Upper lobe of left lung (tissue), 6 donors: ENCODE measurements around the gene SPACA7. TPM values are rescaled to one million over a fixed set of nuclear protein-coding genes. Genes with fewer than 3 reads are reported as not detected.
A peak's percentile ranks its signal among the peaks of the same experiment; 100 is the strongest.
"Not testable (repeated sequence)": the region's sequence is repeated elsewhere in the genome, so short reads cannot be mapped to it uniquely, and the experiment has no call there.

Source experiments
- ATAC-seq, 2 donors: fragments of 200-7000 bp; cut with Tn5 transposase; one replicate each; pipeline ENCODE4 v1.9.1; 2022; ENCODE audit warnings: mild to moderate bottlenecking in 2 of 2, moderate library complexity in 2 of 2; ENCODE audit not compliant: low FRiP score in 2 of 2
- DNase-seq, 2 donors: peaks; one replicate each; pipeline ENCODE4 v3.0.0-alpha.2; 2019 to 2020
- H3K27ac ChIP-seq, 4 donors: fragments of 200-600 bp; sonication (generic); one replicate each; pipeline ENCODE4 v1.5.1; 2016 to 2019
- H3K27me3 ChIP-seq, 4 donors: fragments of 200-600 bp; sonication (generic); one replicate each; pipeline ENCODE4 v1.5.1; 2017 to 2019
- H3K36me3 ChIP-seq, 4 donors: fragments of 200-600 bp; sonication (generic); one replicate each; pipeline ENCODE4 v1.5.1; 2016 to 2019
- H3K4me1 ChIP-seq, 4 donors: fragments of 200-600 bp; sonication (generic); one replicate each; pipeline ENCODE4 v1.5.1; 2018 to 2019
- H3K4me3 ChIP-seq, 4 donors: fragments of 200-600 bp; sonication (generic); one replicate each; pipeline ENCODE4 v1.5.1; 2017 to 2019; ENCODE audit warnings: mild to moderate bottlenecking in 2 of 4, moderate library complexity in 1 of 4
- H3K9me3 ChIP-seq, 4 donors: fragments of 200-600 bp; sonication (generic); one replicate each; pipeline ENCODE4 v1.5.1; 2018 to 2019
- EP300 ChIP-seq, 4 donors: sonication (generic); formaldehyde crosslinking; IDR thresholded peaks; one replicate each; pipeline ENCODE4 v1.5.1; 2017; ENCODE audit warnings: antibody characterized with exemption in 4 of 4, control low read depth in 2 of 4
- POLR2A ChIP-seq, 4 donors: fragments of 450-650 bp; IDR thresholded peaks; one replicate each; pipeline ENCODE4 v1.5.1; 2016 to 2017; ENCODE audit warnings: antibody characterized with exemption in 4 of 4, mild to moderate bottlenecking in 2 of 4
- POLR2AphosphoS5 ChIP-seq, 2 donors: sonication (generic); formaldehyde crosslinking; IDR thresholded peaks; one replicate each; pipeline ENCODE4 v1.5.1; 2017; ENCODE audit warnings: antibody characterized with exemption in 2 of 2
- WGBS, 2 donors: methylation state at CpG; one replicate each; pipeline ENCODE4 v1.1.5; 2017 to 2018; 5-methylcytosine and 5-hydroxymethylcytosine counted together
- total RNA-seq, 6 donors: library from RNA; depleted of rRNA in 4 of 6; stranded (reverse); fragments of >200 nt in 4 of 6; gene quantifications; one replicate each; pipeline versions ENCODE4 v1.1.0 to v1.2.1, GENCODE V29; 2016 to 2021
- TF ChIP-seq, protein P1 (sequence below), 6 experiments: fragments of 450-650 bp in 4 of 6; fragments of 200-600 bp in 2 of 6; sonication (generic) in 2 of 6; IDR thresholded peaks; one replicate each; pipeline ENCODE4 v1.5.1; 2016 to 2019; ENCODE audit warnings: antibody characterized with exemption in 6 of 6
- donor health status: DM: no; HTN: no; CAD: no; lungs with moderate emphysema.
- donor health status: DM: no; HTN: yes; CAD: no; lungs with severe emphysema.

The SPACA7 gene
- total RNA-seq, 6 donors from 2014 or later = not detected

DNA sequence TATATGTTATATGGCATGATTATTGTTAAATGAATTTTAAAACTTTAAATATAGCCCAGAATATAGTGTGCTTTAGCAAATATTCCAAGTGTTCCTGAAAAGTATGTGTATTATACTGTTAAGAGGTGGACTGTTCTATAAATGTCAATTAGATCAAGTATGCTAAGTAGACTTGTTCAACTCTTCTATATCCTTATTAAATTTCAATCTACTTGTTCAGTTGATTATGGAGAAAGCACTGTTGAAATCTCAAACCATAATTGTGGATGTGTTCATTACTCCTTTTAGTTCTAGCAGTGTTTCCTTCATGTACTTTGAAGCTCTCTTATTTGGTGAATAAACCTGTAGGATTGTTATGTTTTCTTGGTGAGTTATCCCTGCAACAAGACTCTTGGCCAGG is 52.5 kb downstream of the SPACA7 start:
- Histone ChIP-seq H3K36me3 (no peaks in the 10 kb centered on the region), H3K4me3 (no peak overlapping the region), H3K27ac (no peak overlapping the region), H3K4me1 (no peaks in the 10 kb centered on the region), H3K9me3 (peaks cover 0 to 18% (median 11%) of the 10 kb centered on the region in 4 donors), H3K27me3 (no peaks in the 10 kb centered on the region)
- DNase-seq (no peak), ATAC-seq (no peak)
- TF ChIP-seq, protein P1, sequence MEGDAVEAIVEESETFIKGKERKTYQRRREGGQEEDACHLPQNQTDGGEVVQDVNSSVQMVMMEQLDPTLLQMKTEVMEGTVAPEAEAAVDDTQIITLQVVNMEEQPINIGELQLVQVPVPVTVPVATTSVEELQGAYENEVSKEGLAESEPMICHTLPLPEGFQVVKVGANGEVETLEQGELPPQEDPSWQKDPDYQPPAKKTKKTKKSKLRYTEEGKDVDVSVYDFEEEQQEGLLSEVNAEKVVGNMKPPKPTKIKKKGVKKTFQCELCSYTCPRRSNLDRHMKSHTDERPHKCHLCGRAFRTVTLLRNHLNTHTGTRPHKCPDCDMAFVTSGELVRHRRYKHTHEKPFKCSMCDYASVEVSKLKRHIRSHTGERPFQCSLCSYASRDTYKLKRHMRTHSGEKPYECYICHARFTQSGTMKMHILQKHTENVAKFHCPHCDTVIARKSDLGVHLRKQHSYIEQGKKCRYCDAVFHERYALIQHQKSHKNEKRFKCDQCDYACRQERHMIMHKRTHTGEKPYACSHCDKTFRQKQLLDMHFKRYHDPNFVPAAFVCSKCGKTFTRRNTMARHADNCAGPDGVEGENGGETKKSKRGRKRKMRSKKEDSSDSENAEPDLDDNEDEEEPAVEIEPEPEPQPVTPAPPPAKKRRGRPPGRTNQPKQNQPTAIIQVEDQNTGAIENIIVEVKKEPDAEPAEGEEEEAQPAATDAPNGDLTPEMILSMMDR (IDR thresholded peaks at IDR 0.05) = no peak
- TF ChIP-seq POLR2AphosphoS5 (IDR thresholded peaks at IDR 0.05) (no peak), EP300 (IDR thresholded peaks at IDR 0.05) (no peak)

GRCh38 chr13:112431734-112432133 is 55.6 kb downstream of the SPACA7 start:
- H3K4me3 ChIP-seq = no peak overlapping the region
- TF ChIP-seq POLR2A (IDR thresholded peaks at IDR 0.05) (no peak), POLR2AphosphoS5 (IDR thresholded peaks at IDR 0.05) (no peak), EP300 (IDR thresholded peaks at IDR 0.05) (no peak)
- TF ChIP-seq, protein P1 (IDR thresholded peaks at IDR 0.05) = no peak
- no peaks in the 10 kb centered on the region for H3K4me1 ChIP-seq
- 74 to 80% methylated on average over 5 of the region's 5 CpGs for WGBS, 2 donors
- H3K9me3 ChIP-seq = peaks cover 0 to 11% (median 9%) of the 10 kb centered on the region in 4 donors
- H3K36me3 ChIP-seq = no peaks in the 10 kb centered on the region
- no peak overlapping the region for H3K27ac ChIP-seq
- ATAC-seq (no peak), DNase-seq (no peak)
- no peaks in the 10 kb centered on the region for H3K27me3 ChIP-seq

DNA sequence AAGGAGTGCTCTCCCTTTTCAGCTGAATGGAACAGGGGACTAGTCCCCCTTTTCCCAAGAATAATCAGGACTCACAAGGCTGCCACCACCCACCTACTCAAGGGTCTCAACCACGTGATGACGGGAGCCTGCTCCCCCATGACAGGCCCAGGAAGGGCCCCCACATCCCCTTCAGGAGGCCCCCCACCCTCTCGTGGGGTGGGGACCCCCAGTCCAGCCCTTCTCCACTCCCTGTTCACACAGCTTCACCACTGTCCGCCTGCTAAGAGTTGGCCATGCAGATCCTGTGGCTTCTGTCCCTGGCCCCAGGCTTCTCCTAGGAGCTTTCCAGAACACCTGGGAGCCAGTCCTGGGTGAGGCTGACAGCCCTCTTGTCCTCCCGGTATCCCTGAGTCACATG is 56.6 kb downstream of the SPACA7 start:
- H3K4me3 ChIP-seq, DNase-seq, H3K27me3 ChIP-seq, H3K4me1 ChIP-seq, H3K27ac ChIP-seq, H3K36me3 ChIP-seq, ATAC-seq: not testable (repeated sequence)
- peaks cover 0 to 12% (median 9%) of the 10 kb centered on the region in 4 donors for H3K9me3 ChIP-seq
- WGBS, 2 donors = 89% methylated on average over 4 of the region's 5 CpGs; no CpG with 5 or more reads in 1 of the 2 donors

DNA sequence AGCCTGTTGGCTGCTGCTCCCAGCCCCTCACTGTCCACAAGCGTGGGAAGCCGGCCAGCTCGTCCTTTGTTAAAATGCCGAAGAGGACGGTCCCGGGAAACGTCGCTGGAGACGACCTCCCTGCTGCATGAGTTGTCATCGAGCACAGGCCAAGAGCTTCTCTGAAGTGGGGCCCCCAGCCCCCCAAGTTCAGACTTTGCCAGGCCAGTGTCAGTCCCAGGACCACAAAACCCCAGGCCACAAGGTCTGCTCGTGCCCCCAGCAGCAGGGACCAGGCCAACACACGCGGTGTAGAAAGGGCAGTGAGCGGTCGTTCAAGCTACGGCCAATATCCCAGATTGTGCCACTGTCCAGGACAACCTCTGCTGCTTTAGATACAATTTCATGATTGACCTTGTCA is 57.4 kb downstream of the SPACA7 start:
- peaks cover 0 to 13% (median 7%) of the 10 kb centered on the region in 4 donors for H3K9me3 ChIP-seq
- not testable (repeated sequence) for H3K36me3 ChIP-seq, H3K4me1 ChIP-seq, H3K27ac ChIP-seq, H3K27me3 ChIP-seq, H3K4me3 ChIP-seq
- DNase-seq = peak in 1 of 2 donors; percentile 46
- peak in 1 of 2 donors; percentile 21 for ATAC-seq
- WGBS, 2 donors = 85 to 89% methylated on average over 10 to 11 of the region's 16 CpGs

- Histone ChIP-seq H3K4me3 (no peak overlapping the region), H3K4me1 (no peaks in the 10 kb centered on the region), H3K9me3 (peaks cover 0 to 9% (median 5%) of the 10 kb centered on the region in 4 donors), H3K27me3 (no peaks in the 10 kb centered on the region), H3K36me3 (no peaks in the 10 kb centered on the region), H3K27ac (no peak overlapping the region)
- DNase-seq = no peak
- TF ChIP-seq EP300 (IDR thresholded peaks at IDR 0.05) = no peak
- no peak for ATAC-seq
- WGBS, 2 donors = 91 to 96% methylated on average over 7 to 13 of the region's 13 CpGs
Observed at GRCh38 chr13:112434032-112434431, 57.9 kb downstream of the SPACA7 start.

- Histone ChIP-seq H3K9me3 (peaks cover 0 to 8% (median 1%) of the 10 kb centered on the region in 4 donors), H3K27ac (no peak overlapping the region), H3K36me3 (no peaks in the 10 kb centered on the region), H3K27me3 (no peaks in the 10 kb centered on the region), H3K4me3 (no peak overlapping the region), H3K4me1 (no peaks in the 10 kb centered on the region)
- no peak for DNase-seq
- ATAC-seq = peak in 1 of 2 donors; percentile 34
- WGBS, 2 donors = 81 to 97% methylated on average over 9 to 12 of the region's 12 CpGs
- TF ChIP-seq POLR2A (IDR thresholded peaks at IDR 0.05) (no peak), EP300 (IDR thresholded peaks at IDR 0.05) (no peak), POLR2AphosphoS5 (IDR thresholded peaks at IDR 0.05) (no peak)
- TF ChIP-seq, protein P1 (IDR thresholded peaks at IDR 0.05) = no peak
Observed at GRCh38 chr13:112434937-112435523, 58.9 kb downstream of the SPACA7 start.
